IMR-90 (cell line): Measurements from ENCODE around the gene CHI3L1. TPM values are rescaled to one million over a fixed set of nuclear protein-coding genes. Genes with fewer than 3 reads are reported as not detected.

Source experiments
- ATAC-seq: fragments of 200-7000 bp; cut with Tn5 transposase; 2 replicates; pipeline ENCODE4 v1.9.1; 2020; ENCODE audit warnings: low read depth, mild to moderate bottlenecking, moderate library complexity
- BruUV-seq: library from RNA; stranded (reverse); fragments of 400-500 nt; replicated peaks from 2 replicates; lab custom pipeline; 2021; lab: Mats Ljungman, UMichigan
- CTCF ChIA-PET: fragments of 300-600 bp; formaldehyde crosslinking; extraction: SDS; loops from one replicate; lab custom pipeline; 2021; ENCODE audit warnings: antibody characterized with exemption; lab: Yijun Ruan, JAX
- POLR2A ChIA-PET: fragments of 300-600 bp; sonication (Branson Sonifier 250); formaldehyde crosslinking; loops from one replicate; lab custom pipeline; 2022; ENCODE audit warnings: antibody characterized with exemption; ENCODE audit not compliant: unreplicated experiment; lab: Charles Lee
- DNase-seq: peaks from one replicate; pipeline ENCODE4 v3.0.0; 2013
- H2AFZ ChIP-seq: replicated peaks from 2 replicates; pipeline ENCODE3; 2013; ENCODE audit warnings: low read length, mild to moderate bottlenecking; ENCODE audit not compliant: poor library complexity
- H2AK5ac ChIP-seq: 2 replicates; pipeline ENCODE4 v1.6.1; 2013; ENCODE audit warnings: low read depth, low read length, inconsistent platforms
- H2AK9ac ChIP-seq: replicated peaks from 2 replicates; pipeline ENCODE3; 2013; ENCODE audit warnings: mild to moderate bottlenecking, low read depth, low read length, moderate library complexity; ENCODE audit not compliant: poor library complexity
- H2BK120ac ChIP-seq: 2 replicates; pipeline ENCODE4 v1.6.1; 2013; ENCODE audit warnings: low read depth, low read length, inconsistent platforms
- H2BK15ac ChIP-seq: 3 replicates; pipeline ENCODE4 v1.6.1; 2013; ENCODE audit warnings: low read depth, low read length, inconsistent platforms
- H2BK20ac ChIP-seq: 2 replicates; pipeline ENCODE4 v1.6.1; 2013; ENCODE audit warnings: low read depth, mild to moderate bottlenecking, inconsistent platforms, low read length, moderate library complexity
- H2BK5ac ChIP-seq: 2 replicates; pipeline ENCODE4 v1.6.1; 2013; ENCODE audit warnings: mild to moderate bottlenecking, low read depth, low read length, inconsistent platforms; ENCODE audit not compliant: poor library complexity, severe bottlenecking
- H3K14ac ChIP-seq: replicated peaks from 2 replicates; pipeline ENCODE4 v1.6.1; 2013; ENCODE audit warnings: low read depth, low read length, inconsistent platforms
- H3K18ac ChIP-seq: 2 replicates; pipeline ENCODE4 v1.6.1; 2013; ENCODE audit warnings: low read depth, low read length, control low read depth
- H3K23ac ChIP-seq: 2 replicates; pipeline ENCODE4 v1.6.1; 2013; ENCODE audit warnings: low read depth, low read length, inconsistent platforms
- H3K27ac ChIP-seq: 2 replicates; pipeline ENCODE4 v1.5.1; 2013; ENCODE audit warnings: mild to moderate bottlenecking, control low read depth, low read length; ENCODE audit not compliant: insufficient read depth
- H3K27me3 ChIP-seq: 2 replicates; pipeline ENCODE4 v1.6.1; 2013; ENCODE audit warnings: low read length; ENCODE audit not compliant: control insufficient read depth, insufficient read depth
- H3K36me3 ChIP-seq: 2 replicates; pipeline ENCODE4 v1.6.1; 2013; ENCODE audit warnings: low read length, mixed read lengths; ENCODE audit not compliant: control insufficient read depth, insufficient read depth
- H3K4ac ChIP-seq: 2 replicates; pipeline ENCODE4 v1.6.1; 2013; ENCODE audit warnings: low read depth, low read length, inconsistent platforms
- H3K4me1 ChIP-seq: 2 replicates; pipeline ENCODE4 v1.6.1; 2013; ENCODE audit warnings: low read length, mixed read lengths; ENCODE audit not compliant: control insufficient read depth, insufficient read depth
- H3K4me2 ChIP-seq: 2 replicates; pipeline ENCODE4 v1.6.1; 2013; ENCODE audit warnings: low read depth, mild to moderate bottlenecking, control low read depth, low read length, moderate library complexity
- H3K4me3 ChIP-seq: 2 replicates; pipeline ENCODE4 v1.5.1; 2013; ENCODE audit warnings: low read depth, mild to moderate bottlenecking, control low read depth, low read length, moderate library complexity; ENCODE audit not compliant: insufficient read depth
- H3K56ac ChIP-seq: 2 replicates; pipeline ENCODE4 v1.6.1; 2013; ENCODE audit warnings: low read length, inconsistent platforms; ENCODE audit not compliant: insufficient read depth; ENCODE audit errors: extremely low read depth
- H3K79me1 ChIP-seq, 2 experiments: 2 replicates each; pipeline ENCODE4 v1.6.1; 2013; ENCODE audit warnings: low read length in 2 of 2, inconsistent platforms in 1 of 2, low read depth in 1 of 2
- H3K9ac ChIP-seq: 2 replicates; pipeline ENCODE4 v1.6.1; 2013; ENCODE audit warnings: low read depth, low read length, control low read depth
- H3K9me1 ChIP-seq: 2 replicates; pipeline ENCODE4 v1.6.1; 2013; ENCODE audit warnings: low read length, inconsistent platforms; ENCODE audit not compliant: insufficient read depth
- H3K9me3 ChIP-seq: 2 replicates; pipeline ENCODE4 v1.6.1; 2013; ENCODE audit warnings: low read length; ENCODE audit not compliant: control insufficient read depth, insufficient read depth
- H4K20me1 ChIP-seq: 2 replicates; pipeline ENCODE4 v1.6.1; 2013; ENCODE audit warnings: low read length, inconsistent platforms; ENCODE audit not compliant: insufficient read depth
- H4K5ac ChIP-seq: 2 replicates; pipeline ENCODE4 v1.6.1; 2013; ENCODE audit warnings: mild to moderate bottlenecking, low read depth, low read length, control low read depth
- H4K8ac ChIP-seq, 2 experiments: 2 replicates each; pipeline ENCODE4 v1.6.1; 2013; ENCODE audit warnings: low read depth in 2 of 2, low read length in 2 of 2, control low read depth in 1 of 2, inconsistent platforms in 1 of 2
- H4K91ac ChIP-seq: 2 replicates; pipeline ENCODE4 v1.6.1; 2013; ENCODE audit warnings: low read depth, low read length, inconsistent platforms; ENCODE audit not compliant: insufficient read depth
- BHLHE40 ChIP-seq: fragments of 150-350 bp; IDR thresholded peaks from 2 replicates; pipeline ENCODE4 v1.6.1; 2016; ENCODE audit warnings: mild to moderate bottlenecking, low read depth, low read length
- CEBPB ChIP-seq: IDR thresholded peaks from 2 replicates; pipeline ENCODE4 v1.6.1; 2012; ENCODE audit warnings: low read depth, low read length, improper control_type of control experiment
- CHD1 ChIP-seq: IDR thresholded peaks from 2 replicates; pipeline ENCODE4 v1.6.1; 2012; ENCODE audit warnings: low read depth, low read length, improper control_type of control experiment
- CTCF ChIP-seq: conservative IDR thresholded peaks from 2 replicates; pipeline ENCODE4 v1.5.1; 2012; ENCODE audit warnings: mild to moderate bottlenecking, low read depth, low read length, improper control_type of control experiment
- ELK1 ChIP-seq: fragments of 150-350 bp; IDR thresholded peaks from 2 replicates; pipeline ENCODE4 v1.6.1; 2016; ENCODE audit warnings: low read depth, mild to moderate bottlenecking, low read length, moderate library complexity, borderline replicate concordance
- FOS ChIP-seq: fragments of 150-350 bp; IDR thresholded peaks from 2 replicates; pipeline ENCODE4 v1.6.1; 2016; ENCODE audit warnings: low read depth, low read length
- MAFK ChIP-seq: IDR thresholded peaks from 2 replicates; pipeline ENCODE4 v1.6.1; 2012; ENCODE audit warnings: low read depth, low read length, improper control_type of control experiment
- MAZ ChIP-seq: IDR thresholded peaks from 2 replicates; pipeline ENCODE4 v1.6.1; 2012; ENCODE audit warnings: low read depth, mild to moderate bottlenecking, low read length, improper control_type of control experiment, moderate library complexity, borderline replicate concordance
- MXI1 ChIP-seq: IDR thresholded peaks from 2 replicates; pipeline ENCODE4 v1.6.1; 2012; ENCODE audit warnings: low read depth, mild to moderate bottlenecking, low read length, moderate library complexity, borderline replicate concordance
- NFE2L2 ChIP-seq: fragments of 150-350 bp; IDR thresholded peaks from 2 replicates; pipeline ENCODE4 v1.6.1; 2016; ENCODE audit warnings: low read depth, mild to moderate bottlenecking, low read length
- POLR2A ChIP-seq: IDR thresholded peaks from 2 replicates; pipeline ENCODE4 v1.6.1; 2012; ENCODE audit warnings: mild to moderate bottlenecking, low read depth, low read length
- RCOR1 ChIP-seq: IDR thresholded peaks from 2 replicates; pipeline ENCODE4 v1.6.1; 2012; ENCODE audit warnings: mild to moderate bottlenecking, low read length, improper control_type of control experiment; ENCODE audit not compliant: insufficient replicate concordance
- RFX5 ChIP-seq: IDR thresholded peaks from 2 replicates; pipeline ENCODE4 v1.8.0; 2012; ENCODE audit warnings: low read depth, mild to moderate bottlenecking, low read length, moderate library complexity
- USF2 ChIP-seq: fragments of 150-350 bp; IDR thresholded peaks from 2 replicates; pipeline ENCODE4 v1.6.1; 2017; ENCODE audit warnings: mild to moderate bottlenecking, antibody characterized with exemption, low read length, low read depth
- WGBS, 2 experiments: methylation state at CpG; one replicate each; pipeline versions ENCODE4 v1.1.5 to v1.1.7; 2013; ENCODE audit warnings: missing lambda C conversion rate in 2 of 2; ENCODE audit not compliant: insufficient read length in 1 of 2; ENCODE audit errors: extremely low coverage in 2 of 2; 5-methylcytosine and 5-hydroxymethylcytosine counted together
- dilution Hi-C: fragments of 300-500 bp; cut with HindIII; formaldehyde crosslinking; loops from one replicate; pipeline ENCODE4 v1.14.3; 2018; ENCODE audit warnings: low sequenced_read_pairs; ENCODE audit not compliant: unreplicated experiment
- in situ Hi-C: fragments of 300-500 bp; cut with MboI; formaldehyde crosslinking; loops from 3 replicates; pipeline ENCODE4 v1.14.3; 2019; ENCODE audit warnings: low sequenced_read_pairs, inconsistent platforms, mixed read lengths
- intact Hi-C: fragments of 100-400 bp; cut with micrococcal nuclease; formaldehyde crosslinking; loops from 2 replicates; pipeline ENCODE4 v1.10.0; 2022
- polyA plus RNA-seq, 3 experiments: library from polyadenylated mRNA; depleted of rRNA; stranded (reverse); fragments of >200 nt; gene quantifications; 2 replicates each; pipeline ENCODE4 v1.2.3, GENCODE V29; 2012; ENCODE audit warnings: low replicate concordance in 1 of 3
- total RNA-seq: library from RNA; depleted of rRNA; stranded (reverse); fragments of >200 nt; gene quantifications from 2 replicates; pipeline ENCODE4 v1.2.3, GENCODE V29; 2012

CHI3L1 gene
- total and polyA plus RNA-seq, 2 of the 4 experiments (the other 2 are of a cell fraction) = 0.17 TPM; not detected in 1

- dilution Hi-C loops (no loop called here), in situ Hi-C loops (no loop called here), intact Hi-C loops (no loop called here)
- Histone ChIP-seq H2BK15ac (peak overlapping the region; percentile 31; the same call in 1 of the 3 replicates), H3K36me3 (no peaks in the 10 kb centered on the region), H3K4me2 (no peak overlapping the region), H2AK5ac (0 out of 2 replicates have a peak overlapping the region, but pooled peaks have one; percentile 27), H2AFZ (peak overlapping the region; percentile 39), H3K23ac (no peak overlapping the region), H4K91ac (no peak overlapping the region; the same call in 1 of the 2 replicates), H2BK120ac (no peak overlapping the region), H4K20me1 (no peaks in the 10 kb centered on the region), H2AK9ac (no peak overlapping the region), H3K4me3 (no peak overlapping the region), H3K9me1 (peaks cover 15% of the 10 kb centered on the region; the same call in 1 of the 2 replicates), H2BK5ac (no peak overlapping the region), H4K5ac (no peak overlapping the region; the same call in 1 of the 2 replicates), H3K4me1 (peaks cover 22% of the 10 kb centered on the region), H2BK20ac (peak overlapping the region; percentile 8; the same call in 1 of the 2 replicates), H3K9ac (no peak overlapping the region), H3K79me1 (no peaks in the 10 kb centered on the region), H3K14ac (peak overlapping the region; percentile 68), H3K4ac (peak overlapping the region; percentile 19; the same call in 1 of the 2 replicates), H3K56ac (no peak overlapping the region), H4K8ac (no peak overlapping the region; a peak in 1 of 4 replicates), H3K9me3 (no peaks in the 10 kb centered on the region), H3K18ac (no peak overlapping the region), H3K27ac (no peak overlapping the region; the same call in 1 of the 2 replicates), H3K27me3 (no peaks in the 10 kb centered on the region; the same call in 1 of the 2 replicates)
- no peak for TF ChIP-seq ELK1
- no peak for TF ChIP-seq CEBPB
- no peak for TF ChIP-seq MAFK
- no peak for TF ChIP-seq POLR2A
- no peak for TF ChIP-seq RCOR1
- TF ChIP-seq BHLHE40 = no peak
- no peak for TF ChIP-seq MAZ
- no peak for TF ChIP-seq NFE2L2
- no peak for TF ChIP-seq USF2
- TF ChIP-seq FOS = no peak
- no peak for TF ChIP-seq CTCF
- no peak for TF ChIP-seq MXI1
- no peak for TF ChIP-seq RFX5
- no peak for TF ChIP-seq CHD1
- DNase-seq = no peak
- no peak for ATAC-seq
- CTCF ChIA-PET = no interaction called here
- WGBS, 2 experiments = no CpG with 5 or more reads among the region's 6 CpGs
- POLR2A ChIA-PET = no interaction called here
- BruUV-seq = no TSS peak
Measured at GRCh38 chr1:203177036-203177405, 9.5 kb downstream of the CHI3L1 start.
